ENCODE results near the gene NTRK3. TPM values are rescaled to one million over a fixed set of nuclear protein-coding genes. Genes with fewer than 3 reads are reported as not detected.
"Not testable (repeated sequence)": the region's sequence is repeated elsewhere in the genome, so short reads cannot be mapped to it uniquely, and the experiment has no call there.

NTRK3 gene
- total RNA-seq, 1 donor from 2014 or later: 3.2 TPM

DNA sequence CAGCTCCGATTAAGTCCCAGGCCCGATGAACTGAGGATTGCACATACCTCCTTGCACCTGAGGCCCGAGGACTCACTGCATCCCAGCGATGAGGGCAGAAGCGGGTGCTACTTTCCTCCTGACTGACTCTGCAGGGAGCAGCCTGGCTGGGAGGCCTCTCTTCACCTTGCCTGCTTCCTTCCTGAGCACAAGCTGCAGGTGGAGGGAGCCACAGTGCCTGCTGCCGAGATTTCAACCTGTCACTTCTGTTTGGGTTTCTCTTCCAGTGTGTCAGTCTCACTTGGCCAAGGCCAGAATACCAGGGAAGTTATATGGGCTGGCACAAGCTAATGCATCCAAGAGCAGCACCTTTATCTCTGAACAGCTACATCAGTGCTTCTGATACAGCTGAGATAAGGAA is 185.4 kb downstream of the NTRK3 start:
- intact Hi-C loops (cut with DNase I): no loop called here
- DNase-seq: no peak
- no peak for ATAC-seq (ENCODE audit: poor library complexity)

DNA sequence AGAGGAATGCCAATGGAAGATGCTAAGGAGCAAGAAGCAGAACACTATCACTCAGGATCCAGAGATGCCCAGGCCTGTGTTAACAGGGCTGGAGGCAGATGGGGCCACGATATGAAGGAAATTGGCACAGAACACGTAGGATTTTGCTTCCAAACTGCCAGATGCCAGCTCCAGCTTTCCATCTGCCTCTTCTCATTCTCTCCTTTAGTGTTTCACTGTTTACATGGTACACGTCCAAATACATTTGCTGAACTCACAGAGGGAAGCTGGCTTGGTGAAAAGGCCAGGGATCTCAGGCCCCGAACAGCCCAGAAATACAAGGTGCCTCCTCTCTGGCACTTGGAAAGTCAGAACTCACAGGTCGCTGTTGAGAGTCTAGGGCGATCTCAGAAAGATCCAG is 187.0 kb downstream of the NTRK3 start:
- DNase-seq (no peak), ATAC-seq (ENCODE audit: poor library complexity) (no peak)
- intact Hi-C loops (cut with DNase I): no loop called here

DNA sequence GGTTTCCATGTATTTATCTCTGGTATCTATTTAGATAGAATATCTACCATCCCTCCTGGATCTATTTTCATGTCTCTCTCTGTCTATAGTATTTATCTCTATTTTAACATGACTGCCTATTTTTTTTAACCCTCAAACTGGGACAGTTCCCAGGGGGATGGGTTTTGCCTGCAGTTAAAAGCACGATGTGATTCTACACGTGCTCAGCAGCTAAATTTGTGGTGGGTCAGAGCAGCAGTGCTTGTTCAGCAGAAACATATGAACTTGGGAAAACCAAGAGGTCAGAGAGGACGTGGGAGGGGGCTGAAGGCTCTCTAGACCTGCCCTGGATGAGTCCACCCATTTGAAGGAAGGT is 189.2 kb downstream of the NTRK3 start:
- DNase-seq (no peak), ATAC-seq (ENCODE audit: poor library complexity) (no peak)
- intact Hi-C loops (cut with DNase I): no loop called here

DNA sequence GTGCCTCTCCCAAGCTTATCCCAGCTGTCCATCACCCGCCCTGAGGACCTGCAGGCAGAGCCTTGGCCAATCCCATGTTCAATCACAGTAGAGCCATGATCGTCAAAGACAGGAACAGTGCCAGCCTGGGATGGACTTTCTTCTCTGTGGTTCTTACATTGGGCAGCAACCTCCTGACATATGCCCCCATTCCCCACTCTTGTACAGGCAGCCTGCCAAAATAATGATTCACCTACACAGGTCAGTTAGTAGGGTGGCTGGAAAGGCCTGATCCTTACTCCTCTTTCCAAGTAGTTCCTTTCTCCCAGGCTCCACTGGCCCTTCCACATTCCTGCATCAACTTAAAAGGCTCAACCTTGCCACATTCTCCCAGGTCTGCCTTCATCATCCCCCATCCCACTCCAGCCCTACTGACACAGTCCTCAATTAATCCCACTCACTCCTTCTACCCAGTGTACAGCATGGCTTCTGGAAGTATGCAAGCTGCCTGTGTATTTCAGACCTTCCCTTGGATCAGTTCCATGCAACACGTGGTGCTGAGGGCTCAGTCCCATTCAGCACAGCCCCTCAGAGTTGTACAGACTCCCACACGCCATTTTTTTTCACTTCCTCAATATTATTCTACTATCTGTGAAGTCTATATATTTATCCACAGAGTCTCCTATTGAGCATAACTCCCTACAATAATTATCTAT is 189.8 kb downstream of the NTRK3 start:
- DNase-seq (no peak), ATAC-seq (ENCODE audit: poor library complexity) (no peak)
- intact Hi-C loops (cut with DNase I): no loop called here

DNA sequence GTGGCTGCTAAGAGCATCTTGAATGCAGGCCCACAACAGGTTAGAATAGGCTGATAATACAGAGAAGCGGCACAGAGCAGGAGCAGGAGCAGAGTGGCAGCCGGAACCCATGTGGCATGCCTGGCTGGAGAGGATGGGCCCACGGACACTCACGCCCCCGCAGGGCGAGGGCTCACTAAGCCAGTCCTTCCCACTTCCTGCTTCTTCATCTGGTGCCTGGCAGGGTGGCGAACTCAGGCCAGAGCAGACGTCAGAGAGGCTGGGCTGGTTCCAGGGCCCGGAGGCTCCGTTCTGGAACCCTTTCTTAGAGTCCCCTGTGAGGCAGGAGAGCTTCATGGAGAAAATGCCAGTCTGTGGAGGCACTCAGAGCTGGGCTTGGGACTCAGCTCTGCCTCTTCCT is 195.1 kb downstream of the NTRK3 start:
- ATAC-seq (ENCODE audit: poor library complexity) (no peak), DNase-seq (no peak)
- intact Hi-C loops (cut with DNase I): no loop called here

DNA sequence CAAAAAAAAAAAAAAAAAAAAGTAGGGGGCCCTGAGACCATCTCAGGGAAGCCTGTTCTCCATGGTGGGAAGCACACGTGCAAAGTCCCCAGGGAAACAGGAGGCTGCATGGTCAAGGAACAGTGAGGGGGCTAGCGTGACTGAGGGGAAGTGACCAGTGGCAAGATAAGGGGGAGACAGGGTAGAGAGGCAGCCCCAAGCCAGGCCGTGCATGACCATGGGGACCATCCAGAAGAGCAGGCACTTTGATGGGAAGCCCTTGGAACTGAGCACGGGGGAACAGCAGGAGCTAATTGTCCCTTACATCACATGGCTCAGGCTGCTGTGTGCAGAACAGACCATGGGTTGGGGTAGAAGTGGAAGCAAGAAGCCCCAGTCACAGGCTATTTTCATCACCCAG is 196.2 kb downstream of the NTRK3 start:
- ATAC-seq (ENCODE audit: poor library complexity) (no peak), DNase-seq (no peak)
- intact Hi-C loops (cut with DNase I): no loop called here

DNA sequence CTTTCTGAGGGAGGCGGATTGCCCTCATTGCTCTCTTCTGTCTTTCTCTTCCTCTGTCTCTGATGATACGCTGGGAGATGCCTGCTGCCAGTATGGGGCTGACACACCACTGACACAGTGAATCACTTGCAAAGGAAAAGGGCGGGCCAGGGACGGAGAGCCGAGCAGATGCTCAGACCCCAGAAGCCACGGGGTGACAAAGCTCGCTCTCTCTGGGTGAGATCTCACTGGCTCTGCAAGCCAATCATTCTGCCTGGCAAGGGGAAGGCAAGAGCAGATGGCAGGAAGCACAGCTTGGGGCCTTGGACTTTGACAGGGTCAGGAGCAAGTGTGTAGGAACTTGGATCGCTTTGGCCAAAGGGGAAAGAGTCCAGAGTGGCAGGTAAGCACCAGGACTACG is 198.7 kb downstream of the NTRK3 start:
- intact Hi-C loops (cut with DNase I): no loop called here
- ATAC-seq (ENCODE audit: poor library complexity): no peak
- DNase-seq: no peak

DNA sequence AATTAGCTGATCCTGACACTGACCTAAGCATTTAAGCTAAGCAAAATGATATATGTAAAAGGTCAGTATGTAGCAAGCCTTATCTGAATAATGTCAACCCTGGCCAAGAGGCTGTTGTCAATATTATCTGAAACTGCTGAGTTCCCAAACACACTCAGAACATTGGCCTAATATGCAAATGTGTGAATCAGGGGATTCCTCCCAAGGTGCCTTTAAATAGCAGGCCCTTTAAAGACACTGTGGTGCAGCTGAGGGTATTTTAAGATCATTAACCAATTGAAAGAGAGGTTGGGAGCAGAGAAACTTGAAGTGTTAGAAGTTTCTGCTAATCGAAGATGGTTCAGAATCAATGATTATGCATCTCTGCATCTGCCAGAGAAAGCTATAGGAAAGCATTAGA is 207.0 kb downstream of the NTRK3 start:
- intact Hi-C loops (cut with DNase I): no loop called here
- ATAC-seq (ENCODE audit: poor library complexity): peak; percentile 31
- DNase-seq: no peak

DNA sequence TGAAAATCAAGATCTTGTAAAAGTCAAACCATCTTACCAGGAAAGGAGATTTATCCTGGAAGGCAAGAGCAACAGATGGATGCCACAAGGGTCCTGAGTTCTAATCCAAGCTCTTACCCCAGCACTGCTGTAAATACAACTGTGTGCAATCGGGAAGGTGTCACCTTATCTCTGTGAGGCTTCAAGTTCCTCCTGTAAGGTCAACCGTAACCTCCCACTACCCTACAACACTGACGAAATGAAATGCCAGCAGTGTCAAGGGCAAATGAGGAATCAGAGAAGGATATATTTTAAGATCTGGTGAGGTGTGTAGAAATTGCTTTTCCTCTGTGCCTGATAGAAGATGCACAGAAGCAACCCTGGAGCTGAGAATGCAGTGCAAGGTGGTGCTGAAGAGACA is 207.8 kb downstream of the NTRK3 start:
- no peak for DNase-seq

DNA sequence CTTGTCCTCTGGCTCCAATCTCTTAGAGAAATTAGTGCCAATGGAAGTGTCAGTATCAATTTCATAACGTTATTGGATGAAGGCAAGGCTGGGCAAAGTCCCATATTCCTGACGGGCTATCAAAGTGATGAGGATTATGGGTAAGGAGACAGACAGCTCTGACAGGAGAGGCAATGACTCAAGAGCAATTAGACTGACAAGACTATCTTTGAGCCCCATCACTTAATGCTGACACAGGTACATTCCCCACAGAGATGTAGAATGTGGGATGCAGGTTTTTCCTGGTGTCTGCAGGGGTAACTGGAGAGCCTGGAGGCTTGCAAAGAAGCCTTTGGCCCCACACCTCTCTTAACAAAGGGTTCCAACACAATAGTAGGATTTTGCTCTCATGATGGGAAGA is 208.3 kb downstream of the NTRK3 start:
- DNase-seq: no peak
- ATAC-seq (ENCODE audit: poor library complexity): no peak
- intact Hi-C loops (cut with DNase I): no loop called here

More for the DNA sequence above, 207.8 kb downstream of the NTRK3 start:
- no peak for ATAC-seq (ENCODE audit: poor library complexity)
- intact Hi-C loops (cut with DNase I): no loop called here

DNA sequence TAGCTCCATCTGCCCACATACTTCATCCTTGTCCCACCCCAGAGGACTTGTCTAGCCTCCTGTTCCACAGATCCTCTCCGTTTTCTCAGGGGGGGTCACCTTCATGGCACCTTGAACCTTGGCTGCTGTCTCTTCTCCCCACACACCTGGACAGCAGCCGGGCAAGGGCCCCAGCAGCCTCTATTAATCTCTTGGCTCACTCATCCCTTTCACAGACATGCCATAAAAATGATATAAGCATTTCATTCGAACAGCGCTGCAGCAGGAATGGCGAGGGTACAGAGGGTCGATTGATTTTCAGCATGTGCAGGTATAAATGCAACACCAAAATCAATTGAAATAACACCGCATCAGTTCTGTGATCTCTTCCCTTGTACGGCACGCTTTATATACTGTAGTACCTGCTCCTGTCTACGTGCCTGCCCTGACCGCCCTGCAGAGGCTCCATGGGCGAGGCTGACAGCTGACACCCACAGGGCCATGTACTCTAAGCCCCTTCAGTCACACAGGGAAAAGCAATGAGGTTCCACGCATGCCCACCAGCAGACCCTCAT is 209.9 kb downstream of the NTRK3 start:
- intact Hi-C loops (cut with DNase I): no loop called here
- ATAC-seq (ENCODE audit: poor library complexity) (no peak), DNase-seq (no peak)

DNA sequence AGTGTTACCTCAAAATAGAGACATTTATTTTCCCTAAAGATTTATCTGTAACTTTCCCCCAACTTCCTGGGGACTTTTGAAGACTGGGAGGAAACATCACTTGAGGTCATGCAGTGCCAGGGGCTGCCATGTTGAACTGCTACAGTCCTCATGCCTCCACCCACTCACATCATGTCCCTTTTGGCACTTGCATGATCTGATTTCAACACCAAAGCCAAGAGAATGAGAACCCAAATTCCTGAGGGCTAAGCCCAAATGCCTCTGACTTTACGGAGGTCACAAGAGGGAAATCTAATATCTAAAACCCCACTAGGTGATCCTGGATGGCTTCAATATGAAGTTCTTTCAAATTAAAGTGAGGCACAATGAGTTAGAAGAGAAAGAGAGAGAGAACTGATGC is 213.1 kb downstream of the NTRK3 start:
- no peak for ATAC-seq (ENCODE audit: poor library complexity)
- intact Hi-C loops (cut with DNase I): no loop called here

DNA sequence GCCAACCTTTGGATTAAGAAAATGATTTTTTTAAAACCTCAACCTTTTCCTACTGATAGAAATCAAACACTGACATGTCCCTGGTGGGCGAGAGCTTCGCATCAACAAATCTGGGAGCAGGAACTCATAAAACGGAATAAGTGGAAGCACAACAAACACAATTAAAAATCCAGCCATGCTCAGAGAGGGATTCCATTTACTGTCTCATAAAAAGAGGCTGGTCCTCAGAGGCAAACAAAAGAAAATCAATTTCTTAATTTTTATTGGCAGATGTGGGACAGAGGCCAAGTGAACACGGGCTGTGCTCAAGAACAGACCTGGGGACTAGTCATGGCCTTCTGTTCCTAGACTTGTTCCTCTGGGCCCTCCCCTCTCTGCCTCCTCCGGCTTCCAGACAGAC is 214.5 kb downstream of the NTRK3 start:
- intact Hi-C loops (cut with DNase I): no loop called here
- DNase-seq: no peak
- no peak for ATAC-seq (ENCODE audit: poor library complexity)

More for the DNA sequence above, 213.1 kb downstream of the NTRK3 start:
- DNase-seq: no peak

DNA sequence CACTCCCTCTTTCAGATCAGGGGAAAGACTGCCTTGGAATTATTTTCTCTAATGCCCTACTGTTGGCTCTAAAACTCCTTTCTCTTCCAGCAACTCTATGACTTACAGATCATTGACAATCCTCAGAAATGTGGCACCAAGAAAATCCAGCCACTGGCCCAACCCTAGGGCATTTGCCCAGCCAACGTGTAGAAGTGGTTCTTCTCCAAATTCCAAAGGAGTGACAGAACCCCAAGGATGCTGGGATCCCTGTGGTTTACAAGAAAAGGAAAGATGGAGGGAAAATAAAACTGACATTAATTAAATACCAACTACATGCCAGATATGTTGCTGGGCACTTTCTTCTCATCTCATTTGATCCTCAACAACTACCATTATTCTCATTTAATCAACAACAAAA is 216.0 kb downstream of the NTRK3 start:
- intact Hi-C loops (cut with DNase I): no loop called here
- ATAC-seq (ENCODE audit: poor library complexity): no peak
- DNase-seq: no peak

DNA sequence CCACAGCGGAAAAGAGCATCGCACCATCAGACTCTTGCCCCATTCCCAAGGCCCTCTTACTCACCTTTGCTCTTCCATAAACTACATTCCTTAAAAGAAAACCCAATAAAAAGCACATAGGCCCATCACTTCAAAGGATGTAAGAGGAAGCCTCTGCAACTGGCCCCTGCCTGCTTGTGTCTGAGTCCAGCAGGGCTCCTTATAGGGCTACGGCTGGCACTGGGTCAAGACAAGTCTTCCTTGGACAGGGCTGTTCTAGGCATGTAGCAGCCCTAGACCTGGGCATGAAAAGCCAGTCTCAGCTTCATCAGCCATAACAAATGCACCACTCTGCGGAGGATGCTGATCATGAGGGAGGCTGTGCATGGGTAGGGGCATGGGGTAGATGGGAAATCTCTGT is 218.3 kb downstream of the NTRK3 start:
- intact Hi-C loops (cut with DNase I): no loop called here
- DNase-seq (no peak), ATAC-seq (ENCODE audit: poor library complexity) (no peak)

DNA sequence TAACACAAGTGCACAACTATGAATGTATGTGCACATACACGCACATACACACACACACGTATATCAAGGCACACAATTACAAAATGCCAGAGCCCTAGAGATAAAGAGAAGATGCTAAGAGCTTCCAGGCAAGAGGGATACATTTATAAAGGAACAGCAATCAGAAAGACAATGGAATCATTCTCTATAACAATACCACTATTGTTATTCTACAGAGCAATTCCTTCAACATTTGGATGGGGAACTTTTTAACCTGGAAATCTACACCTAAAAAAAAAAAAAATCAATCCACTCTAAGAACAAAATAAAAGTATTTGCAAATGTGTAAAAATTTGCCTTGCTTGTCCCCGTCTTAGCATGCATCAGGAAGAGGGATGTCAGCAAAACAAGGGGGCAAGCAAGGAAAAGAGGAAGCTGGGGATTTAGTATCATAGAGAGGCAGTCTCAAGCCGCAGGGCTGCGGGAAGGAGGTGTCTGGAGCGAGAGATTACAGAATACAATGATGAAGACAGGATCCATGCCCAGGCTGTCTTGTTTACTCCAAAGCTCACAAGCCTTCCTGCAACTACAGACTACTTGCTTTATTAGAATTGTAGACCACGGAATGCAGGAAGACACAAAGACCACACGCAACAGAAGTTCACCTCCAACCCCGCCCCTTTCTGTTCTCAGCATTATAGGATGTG is 220.2 kb downstream of the NTRK3 start:
- ATAC-seq (ENCODE audit: poor library complexity) (no peak), DNase-seq (no peak)
- intact Hi-C loops (cut with DNase I): no loop called here

DNA sequence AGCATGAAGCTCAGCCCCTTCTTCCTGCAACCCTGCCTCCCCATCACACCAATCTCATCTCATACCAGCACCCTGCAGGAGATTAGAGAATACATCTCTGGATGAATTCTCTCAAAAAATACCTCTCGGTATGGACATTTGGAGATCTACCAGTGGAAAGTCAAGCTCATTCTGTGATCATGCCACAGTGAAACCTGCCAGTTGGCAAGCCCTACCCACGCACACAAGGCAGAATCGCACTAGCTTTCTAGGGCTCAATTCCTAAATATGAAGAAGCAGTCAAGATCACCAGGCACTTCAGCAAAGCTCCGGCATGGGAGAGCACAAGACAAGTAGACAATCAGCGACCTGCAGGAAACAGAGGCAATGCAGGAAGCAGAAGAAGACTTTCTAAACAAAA is 221.2 kb downstream of the NTRK3 start:
- DNase-seq: no peak

DNA sequence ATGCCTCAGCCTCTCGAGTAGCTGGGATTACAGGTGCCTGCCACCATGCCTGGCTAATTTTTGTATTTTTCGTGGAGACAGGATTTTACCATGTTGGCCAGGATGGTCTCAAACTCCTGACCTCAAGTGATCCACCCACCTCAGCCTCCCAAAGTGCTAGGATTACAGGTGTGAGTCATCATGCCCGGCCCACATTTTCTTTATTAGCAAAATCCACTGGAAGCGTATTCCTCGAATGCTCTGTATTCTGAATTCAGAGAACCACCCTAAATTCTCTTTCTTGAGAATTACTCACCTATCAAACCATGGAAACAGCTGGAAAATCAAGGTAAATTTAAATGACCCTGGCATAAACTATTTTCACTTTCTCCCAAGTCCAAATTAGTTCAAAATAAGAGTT is 223.1 kb downstream of the NTRK3 start:
- intact Hi-C loops (cut with DNase I); DNase-seq; ATAC-seq (ENCODE audit: poor library complexity): not testable (repeated sequence)

More for the DNA sequence above, 221.2 kb downstream of the NTRK3 start:
- intact Hi-C loops (cut with DNase I): no loop called here
- no peak for ATAC-seq (ENCODE audit: poor library complexity)

DNA sequence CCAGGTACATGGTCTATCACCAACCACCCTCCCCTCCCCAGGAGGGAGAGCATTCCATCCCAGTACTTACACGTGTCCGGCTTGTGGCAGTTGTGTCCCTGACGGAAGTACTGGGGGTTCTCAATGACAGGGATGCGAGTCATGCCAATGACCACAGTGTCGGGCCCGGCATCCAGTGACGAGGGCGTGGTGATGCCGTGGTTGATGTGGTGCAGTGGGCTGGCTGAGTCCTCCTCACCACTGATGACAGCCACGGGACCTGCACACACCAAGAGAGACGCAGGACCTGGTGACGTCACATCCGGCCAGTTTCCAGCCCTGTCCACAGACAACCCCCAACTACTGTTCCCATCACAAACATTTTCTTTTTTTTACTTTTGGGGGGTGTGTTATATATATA is 223.8 kb downstream of the NTRK3 start:
- DNase-seq: no peak
- intact Hi-C loops (cut with DNase I): no loop called here
- no peak for ATAC-seq (ENCODE audit: poor library complexity)

DNA sequence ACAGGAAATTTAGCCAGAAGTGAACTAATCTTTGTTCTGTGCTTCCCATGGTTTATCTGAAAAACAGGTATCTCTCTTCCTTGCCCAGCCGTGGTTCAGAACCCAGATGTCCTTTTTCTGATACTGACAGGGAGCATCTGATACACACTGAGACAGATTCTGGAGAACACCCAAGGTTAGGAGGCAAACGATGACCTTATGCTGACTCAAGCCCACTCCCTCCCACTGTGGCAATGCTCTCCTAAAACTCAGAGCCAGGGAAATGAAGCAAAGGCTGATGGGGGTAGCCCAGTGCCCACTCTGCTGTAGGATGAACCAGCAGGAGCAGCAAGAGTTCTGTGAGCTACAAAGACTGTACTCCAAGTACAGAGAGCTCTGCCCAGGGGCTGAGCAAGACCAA is 225.1 kb downstream of the NTRK3 start:
- intact Hi-C loops (cut with DNase I): no loop called here
- DNase-seq (no peak), ATAC-seq (ENCODE audit: poor library complexity) (no peak)
